ENCODE measurements around the gene SHISA9.

DNA sequence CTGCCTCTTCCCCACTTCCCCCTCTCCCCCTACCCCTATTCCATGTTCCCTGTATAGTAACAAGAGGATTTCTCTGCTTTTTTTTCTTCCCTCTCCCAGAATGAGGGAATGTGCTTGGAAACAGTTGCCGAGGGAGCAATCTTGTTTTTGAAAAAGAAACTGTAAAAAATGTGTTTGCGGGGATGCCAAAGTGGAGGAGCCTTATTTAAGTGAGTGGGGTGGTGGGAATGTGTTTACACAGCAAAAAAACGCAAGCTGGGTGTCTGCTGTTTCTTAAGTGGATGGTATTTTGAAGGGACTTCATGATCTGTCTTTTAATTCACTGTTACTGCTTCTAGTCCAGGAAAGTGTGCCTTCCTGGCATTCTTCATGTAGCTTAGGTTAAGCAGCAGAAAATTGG, 254.4 kb downstream of the SHISA9 start:
- TF ChIP-seq, protein P1, sequence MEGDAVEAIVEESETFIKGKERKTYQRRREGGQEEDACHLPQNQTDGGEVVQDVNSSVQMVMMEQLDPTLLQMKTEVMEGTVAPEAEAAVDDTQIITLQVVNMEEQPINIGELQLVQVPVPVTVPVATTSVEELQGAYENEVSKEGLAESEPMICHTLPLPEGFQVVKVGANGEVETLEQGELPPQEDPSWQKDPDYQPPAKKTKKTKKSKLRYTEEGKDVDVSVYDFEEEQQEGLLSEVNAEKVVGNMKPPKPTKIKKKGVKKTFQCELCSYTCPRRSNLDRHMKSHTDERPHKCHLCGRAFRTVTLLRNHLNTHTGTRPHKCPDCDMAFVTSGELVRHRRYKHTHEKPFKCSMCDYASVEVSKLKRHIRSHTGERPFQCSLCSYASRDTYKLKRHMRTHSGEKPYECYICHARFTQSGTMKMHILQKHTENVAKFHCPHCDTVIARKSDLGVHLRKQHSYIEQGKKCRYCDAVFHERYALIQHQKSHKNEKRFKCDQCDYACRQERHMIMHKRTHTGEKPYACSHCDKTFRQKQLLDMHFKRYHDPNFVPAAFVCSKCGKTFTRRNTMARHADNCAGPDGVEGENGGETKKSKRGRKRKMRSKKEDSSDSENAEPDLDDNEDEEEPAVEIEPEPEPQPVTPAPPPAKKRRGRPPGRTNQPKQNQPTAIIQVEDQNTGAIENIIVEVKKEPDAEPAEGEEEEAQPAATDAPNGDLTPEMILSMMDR (IDR thresholded peaks at IDR 0.05; ENCODE audit: low read depth, low read length): no peak
- TF ChIP-seq EZH2phosphoT487 (IDR thresholded peaks at IDR 0.05; ENCODE audit: low read depth): no peak
